Transverse colon (tissue), 4 donors: ENCODE measurements around the gene GMDS.

Experiments used
- CTCF ChIP-seq, 5 experiments: fragments of 200-600 bp in 3 of 5; fragments of 450-650 bp in 2 of 5; sonication (generic) in 3 of 5; IDR thresholded peaks; 1 replicate in 2 of 5; 2 replicates in 3 of 5; pipeline ENCODE4 v1.5.1; 2016 to 2017; ENCODE audit warnings: antibody characterized with exemption in 5 of 5, inconsistent platforms in 3 of 5, mild to moderate bottlenecking in 2 of 5, moderate library complexity in 1 of 5
- POLR2AphosphoS5 ChIP-seq, 3 donors: sonication (generic); formaldehyde crosslinking; IDR thresholded peaks; one replicate each; pipeline ENCODE4 v1.6.1; 2016; ENCODE audit warnings: antibody characterized with exemption in 3 of 3

- no peak for TF ChIP-seq CTCF (IDR thresholded peaks at IDR 0.05)
- no peak for TF ChIP-seq POLR2AphosphoS5 (IDR thresholded peaks at IDR 0.05)
Observed at GRCh38 chr6:2215342-2215741, 30.1 kb downstream of the GMDS start.
